Measurements from ENCODE around the gene GZMA. TPM values are rescaled to one million over a fixed set of nuclear protein-coding genes. Genes with fewer than 3 reads are reported as not detected.

The GZMA gene
- total RNA-seq, 4 donors from 2014 or later, result not detected

GRCh38 chr5:55136521-55136920, 34.1 kb downstream of the GZMA start:
- H3K4me1 ChIP-seq, result no peaks in the 10 kb centered on the region
- H3K9me3 ChIP-seq, result no peaks in the 10 kb centered on the region
- H3K27me3 ChIP-seq, result peaks cover 6% of the 10 kb centered on the region
- no peak for DNase-seq (ENCODE audit: low spot score in 2 of 2)
- no peak overlapping the region for H3K4me3 ChIP-seq
- no peaks in the 10 kb centered on the region for H3K36me3 ChIP-seq
- no peak overlapping the region for H3K27ac ChIP-seq
- TF ChIP-seq POLR2A (IDR thresholded peaks at IDR 0.05) (no peak), POLR2AphosphoS5 (IDR thresholded peaks at IDR 0.05) (no peak), CTCF (IDR thresholded peaks at IDR 0.05) (no peak), EP300 (IDR thresholded peaks at IDR 0.05) (no peak)
- WGBS, result 66% methylated on average over 3 of the region's 3 CpGs

GRCh38 chr5:55140908-55141665, 38.6 kb downstream of the GZMA start:
- WGBS, result 78% methylated on average over 9 of the region's 9 CpGs
- no peak for DNase-seq (ENCODE audit: low spot score in 2 of 2)
- TF ChIP-seq POLR2AphosphoS5 (IDR thresholded peaks at IDR 0.05) (no peak), EP300 (IDR thresholded peaks at IDR 0.05) (no peak), CTCF (IDR thresholded peaks at IDR 0.05) (no peak), POLR2A (IDR thresholded peaks at IDR 0.05) (no peak)

GRCh38 chr5:55141945-55142690, 39.7 kb downstream of the GZMA start:
- TF ChIP-seq POLR2A (IDR thresholded peaks at IDR 0.05) (no peak), POLR2AphosphoS5 (IDR thresholded peaks at IDR 0.05) (no peak), EP300 (IDR thresholded peaks at IDR 0.05) (no peak), CTCF (IDR thresholded peaks at IDR 0.05) (no peak)
- no peaks in the 10 kb centered on the region for H3K4me1 ChIP-seq
- no peaks in the 10 kb centered on the region for H3K36me3 ChIP-seq
- whole genome bisulfite sequencing, result 88% methylated on average over 9 of the region's 9 CpGs
- DNase-seq (ENCODE audit: low spot score in 2 of 2), result no peak
- H3K4me3 ChIP-seq, result no peak overlapping the region
- peaks cover 9% of the 10 kb centered on the region for H3K27me3 ChIP-seq
- H3K9me3 ChIP-seq, result no peaks in the 10 kb centered on the region
- H3K27ac ChIP-seq, result no peak overlapping the region

More at GRCh38 chr5:55140908-55141665, 38.6 kb downstream of the GZMA start:
- no peaks in the 10 kb centered on the region for H3K9me3 ChIP-seq
- H3K4me3 ChIP-seq, result no peak overlapping the region
- H3K4me1 ChIP-seq, result no peaks in the 10 kb centered on the region
- H3K27me3 ChIP-seq, result peaks cover 6% of the 10 kb centered on the region
- no peak overlapping the region for H3K27ac ChIP-seq
- no peaks in the 10 kb centered on the region for H3K36me3 ChIP-seq

- Histone ChIP-seq H3K9me3 (no peaks in the 10 kb centered on the region), H3K27me3 (peaks cover 9% of the 10 kb centered on the region), H3K36me3 (no peaks in the 10 kb centered on the region), H3K4me3 (no peak overlapping the region), H3K4me1 (no peaks in the 10 kb centered on the region), H3K27ac (no peak overlapping the region)
- TF ChIP-seq EP300 (IDR thresholded peaks at IDR 0.05), result no peak
- TF ChIP-seq CTCF (IDR thresholded peaks at IDR 0.05), result no peak
- TF ChIP-seq POLR2A (IDR thresholded peaks at IDR 0.05), result no peak
- no peak for TF ChIP-seq POLR2AphosphoS5 (IDR thresholded peaks at IDR 0.05)
- WGBS, result 55% methylated on average over 4 of the region's 4 CpGs
- no peak for DNase-seq (ENCODE audit: low spot score in 2 of 2)
These were observed 41.2 kb downstream of the GZMA start for GRCh38 chr5:55143624-55144023.

GRCh38 chr5:55146080-55146479, 43.6 kb downstream of the GZMA start:
- no peaks in the 10 kb centered on the region for H3K9me3 ChIP-seq
- peaks cover 9% of the 10 kb centered on the region for H3K27me3 ChIP-seq
- no peak overlapping the region for H3K27ac ChIP-seq
- H3K4me1 ChIP-seq, result no peaks in the 10 kb centered on the region
- no peak for DNase-seq (ENCODE audit: low spot score in 2 of 2)
- no peaks in the 10 kb centered on the region for H3K36me3 ChIP-seq
- TF ChIP-seq EP300 (IDR thresholded peaks at IDR 0.05) (no peak), CTCF (IDR thresholded peaks at IDR 0.05) (no peak), POLR2A (IDR thresholded peaks at IDR 0.05) (no peak), POLR2AphosphoS5 (IDR thresholded peaks at IDR 0.05) (no peak)
- H3K4me3 ChIP-seq, result no peak overlapping the region
- WGBS, result 83% methylated on average over 8 of the region's 8 CpGs

All from suprapubic skin (tissue), 4 donors.